GM18517 (cell line): ENCODE data around the gene SERINC5.
"Not testable (repeated sequence)": the region's sequence is repeated elsewhere in the genome, so short reads cannot be mapped to it uniquely, and the experiment has no call there.

Source experiments
- ATAC-seq: cut with Tn5 transposase; IDR thresholded peaks from one replicate; pipeline ENCODE4 v1.9.1; 2021; ENCODE audit warnings: mild to moderate bottlenecking, moderate library complexity; ENCODE audit not compliant: unreplicated experiment

Gene SERINC5

GRCh38 chr5:80181618-80182211, 74.1 kb downstream of the SERINC5 start:
- ATAC-seq = no peak

- no peak for ATAC-seq
These were observed 78.6 kb downstream of the SERINC5 start for GRCh38 chr5:80177236-80177635.

GRCh38 chr5:80175337-80175736, 80.5 kb downstream of the SERINC5 start:
- ATAC-seq = no peak

- ATAC-seq = no peak
These were observed 81.1 kb downstream of the SERINC5 start for GRCh38 chr5:80174790-80175189.

GRCh38 chr5:80172067-80172695, 83.7 kb downstream of the SERINC5 start:
- no peak for ATAC-seq

- no peak for ATAC-seq
These were observed 85.7 kb downstream of the SERINC5 start for GRCh38 chr5:80170117-80170535.

GRCh38 chr5:80168388-80169028, 87.3 kb downstream of the SERINC5 start:
- ATAC-seq = no peak

GRCh38 chr5:80165452-80165851, 90.4 kb downstream of the SERINC5 start:
- no peak for ATAC-seq

- no peak for ATAC-seq
These were observed 94.7 kb downstream of the SERINC5 start for GRCh38 chr5:80161165-80161564.

GRCh38 chr5:80160242-80160641, 95.6 kb downstream of the SERINC5 start:
- ATAC-seq = no peak

- no peak for ATAC-seq
These were observed 96.6 kb downstream of the SERINC5 start for GRCh38 chr5:80159133-80159815.

- no peak for ATAC-seq
These were observed 99.7 kb downstream of the SERINC5 start for GRCh38 chr5:80156156-80156555.

GRCh38 chr5:80154749-80155148, 101.1 kb downstream of the SERINC5 start:
- no peak for ATAC-seq

GRCh38 chr5:80154289-80154688, 101.6 kb downstream of the SERINC5 start:
- ATAC-seq = not testable (repeated sequence)

- ATAC-seq = no peak
These were observed 102.2 kb downstream of the SERINC5 start for GRCh38 chr5:80153586-80154126.

GRCh38 chr5:80152778-80153177, 103.1 kb downstream of the SERINC5 start:
- ATAC-seq = no peak

GRCh38 chr5:80151890-80152289, 104.0 kb downstream of the SERINC5 start:
- ATAC-seq = no peak

GRCh38 chr5:80150731-80151130, 105.1 kb downstream of the SERINC5 start:
- ATAC-seq = no peak

GRCh38 chr5:80149161-80149609, 106.7 kb downstream of the SERINC5 start:
- ATAC-seq = no peak

GRCh38 chr5:80147119-80147815, 108.6 kb downstream of the SERINC5 start:
- no peak for ATAC-seq

- no peak for ATAC-seq
These were observed 109.8 kb downstream of the SERINC5 start for GRCh38 chr5:80146046-80146445.
